KG1 (cell line): ENCODE data around the gene COL5A2.

Experiments
- DNase-seq: peaks from one replicate; lab custom pipeline; 2025; lab: John Stamatoyannopoulos, UW

COL5A2 gene

GRCh38 chr2:189049709-189050164, 129.8 kb downstream of the COL5A2 start:
- no peak for DNase-seq

GRCh38 chr2:189048189-189048588, 131.4 kb downstream of the COL5A2 start:
- no peak for DNase-seq

GRCh38 chr2:189047171-189047888, 132.2 kb downstream of the COL5A2 start:
- DNase-seq = no peak

- no peak for DNase-seq
Measured at GRCh38 chr2:189046320-189046719, 133.2 kb downstream of the COL5A2 start.

GRCh38 chr2:189045836-189046235, 133.7 kb downstream of the COL5A2 start:
- DNase-seq = no peak

- DNase-seq = no peak
Measured at GRCh38 chr2:189037518-189037917, 142.0 kb downstream of the COL5A2 start.

- no peak for DNase-seq
Measured at GRCh38 chr2:189024901-189025618, 154.5 kb downstream of the COL5A2 start.

GRCh38 chr2:189022492-189022891, 157.1 kb downstream of the COL5A2 start:
- DNase-seq = no peak

GRCh38 chr2:189022053-189022481, 157.5 kb downstream of the COL5A2 start:
- no peak for DNase-seq

- no peak for DNase-seq
Measured at GRCh38 chr2:189020179-189020578, 159.4 kb downstream of the COL5A2 start.

GRCh38 chr2:189018631-189019030, 160.9 kb downstream of the COL5A2 start:
- no peak for DNase-seq

- DNase-seq = no peak
Measured at GRCh38 chr2:189016311-189016861, 163.2 kb downstream of the COL5A2 start.

GRCh38 chr2:189015359-189015758, 164.2 kb downstream of the COL5A2 start:
- DNase-seq = no peak

- no peak for DNase-seq
Measured at GRCh38 chr2:189014449-189015138, 165.0 kb downstream of the COL5A2 start.

GRCh38 chr2:189013671-189014448, 165.7 kb downstream of the COL5A2 start:
- no peak for DNase-seq

- DNase-seq = no peak
Measured at GRCh38 chr2:189013031-189013430, 166.5 kb downstream of the COL5A2 start.

GRCh38 chr2:189012351-189012750, 167.2 kb downstream of the COL5A2 start:
- no peak for DNase-seq

- DNase-seq = no peak
Measured at GRCh38 chr2:189010536-189010935, 169.0 kb downstream of the COL5A2 start.

GRCh38 chr2:189008555-189009262, 170.9 kb downstream of the COL5A2 start:
- no peak for DNase-seq

GRCh38 chr2:189002079-189002478, 177.5 kb downstream of the COL5A2 start:
- no peak for DNase-seq

GRCh38 chr2:189000221-189000620, 179.3 kb downstream of the COL5A2 start:
- no peak for DNase-seq
